ENCODE measurements around the gene ALDH3A1. TPM values are rescaled to one million over a fixed set of nuclear protein-coding genes. Genes with fewer than 3 reads are reported as not detected.

Gene ALDH3A1
- total RNA-seq, 1 donor from 2014 or later: 0.85 TPM

GRCh38 chr17:19702217-19702641 lies 45.9 kb downstream of the ALDH3A1 start:
- DNase-seq: no peak

Other genes starting within 250 kb of the ALDH3A1 start
- 0.51 and 0.85 TPM in 2 replicates for gene SLC47A1, start 214.4 kb downstream of the ALDH3A1 start, total RNA-seq
- gene ALDH3A2, start 99.5 kb downstream of the ALDH3A1 start, total RNA-seq: 82.3 and 149 TPM in 2 replicates
- gene SLC47A2, start 31.7 kb downstream of the ALDH3A1 start, total RNA-seq: not detected in 2 replicates
- 13.6 and 18.4 TPM in 2 replicates for gene ULK2, start 119.6 kb upstream of the ALDH3A1 start, total RNA-seq
- gene AKAP10, start 229.5 kb upstream of the ALDH3A1 start, total RNA-seq: 23.8 and 26.1 TPM in 2 replicates